GM19043 (cell line): ENCODE data around the gene GTF3C5.
"Not testable (repeated sequence)": the region's sequence is repeated elsewhere in the genome, so short reads cannot be mapped to it uniquely, and the experiment has no call there.

Experiments used
- ATAC-seq: cut with Tn5 transposase; IDR thresholded peaks from one replicate; pipeline ENCODE4 v1.9.1; 2021; ENCODE audit warnings: low read depth; ENCODE audit not compliant: unreplicated experiment

Gene GTF3C5

DNA sequence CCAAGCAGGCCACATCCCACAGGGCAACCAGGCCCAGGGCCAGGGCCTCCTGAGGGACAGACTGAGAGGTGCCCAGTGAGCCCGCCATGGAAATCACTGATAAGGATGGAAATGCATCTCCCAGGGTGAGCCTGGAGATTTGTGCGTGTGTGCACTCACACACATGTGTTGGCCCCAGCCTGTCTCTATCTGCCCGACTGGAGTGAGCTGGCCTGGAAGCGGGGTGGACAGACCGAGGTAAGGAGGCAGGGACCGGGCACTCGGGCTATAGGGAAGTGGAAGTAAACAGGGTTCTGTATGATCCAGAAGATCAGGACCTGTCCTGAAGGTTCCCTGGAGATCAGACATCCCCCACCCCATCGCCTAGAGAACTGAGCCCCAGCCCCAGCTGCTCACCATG is 34.9 kb upstream of the GTF3C5 start:
- ATAC-seq: no peak

DNA sequence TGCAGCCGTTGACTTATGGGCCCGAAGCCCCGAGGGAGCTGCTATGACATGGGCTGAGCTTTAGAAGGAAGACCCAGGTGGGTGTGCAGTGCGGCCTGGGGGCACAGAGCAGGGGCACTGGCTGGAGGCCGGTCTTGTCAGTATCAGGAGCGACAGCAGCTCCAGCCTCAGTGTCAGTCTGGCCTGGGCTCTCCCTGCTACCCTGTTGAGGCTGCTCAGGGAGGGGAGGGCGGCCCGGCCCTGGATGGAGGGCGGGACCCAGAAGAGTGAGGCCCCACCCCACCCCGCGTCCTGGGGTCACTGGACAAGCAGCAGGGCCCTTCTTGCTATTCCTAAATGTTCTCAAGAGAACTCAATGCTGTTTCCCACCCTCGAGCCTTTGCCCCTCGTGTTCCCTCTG is 34.3 kb upstream of the GTF3C5 start:
- no peak for ATAC-seq

DNA sequence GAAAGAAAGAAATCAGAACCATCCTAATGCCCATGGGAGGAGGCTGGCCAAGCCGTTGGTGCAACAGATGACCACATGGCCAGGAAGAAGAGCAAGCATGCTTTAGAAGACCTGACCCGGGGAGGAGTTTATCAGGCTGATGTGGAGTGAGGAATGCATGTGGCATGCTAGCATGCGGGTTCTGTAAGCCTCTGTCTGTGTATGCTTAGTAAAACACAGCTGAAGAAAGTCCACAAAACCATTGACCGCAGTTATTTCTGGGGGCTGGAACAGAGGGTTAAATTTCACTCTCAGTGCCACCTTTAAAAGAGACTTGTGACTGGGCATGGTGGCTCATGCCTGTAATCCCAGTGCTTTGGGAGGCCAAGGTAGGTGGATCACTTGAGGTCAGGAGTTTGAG is 33.2 kb upstream of the GTF3C5 start:
- no peak for ATAC-seq

DNA sequence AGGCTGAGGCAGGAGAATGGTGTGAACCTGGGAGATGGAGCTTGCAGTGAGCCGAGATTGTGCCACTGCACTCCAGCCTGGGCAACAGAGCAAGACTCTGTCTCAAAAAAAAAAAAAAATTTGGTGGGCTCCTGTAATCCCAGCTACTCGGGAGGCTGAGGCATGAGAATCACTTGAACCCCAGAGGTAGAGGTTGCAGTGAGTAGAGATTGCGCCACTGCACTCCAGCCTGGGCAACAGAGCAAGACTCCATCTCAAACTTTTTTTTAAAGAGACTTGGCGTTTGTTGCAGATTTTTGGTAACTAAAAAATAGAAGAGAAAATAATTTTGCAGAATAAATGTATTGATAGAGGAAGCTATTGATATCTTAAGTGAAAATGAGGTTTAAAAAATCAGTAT is 32.6 kb upstream of the GTF3C5 start:
- not testable (repeated sequence) for ATAC-seq

DNA sequence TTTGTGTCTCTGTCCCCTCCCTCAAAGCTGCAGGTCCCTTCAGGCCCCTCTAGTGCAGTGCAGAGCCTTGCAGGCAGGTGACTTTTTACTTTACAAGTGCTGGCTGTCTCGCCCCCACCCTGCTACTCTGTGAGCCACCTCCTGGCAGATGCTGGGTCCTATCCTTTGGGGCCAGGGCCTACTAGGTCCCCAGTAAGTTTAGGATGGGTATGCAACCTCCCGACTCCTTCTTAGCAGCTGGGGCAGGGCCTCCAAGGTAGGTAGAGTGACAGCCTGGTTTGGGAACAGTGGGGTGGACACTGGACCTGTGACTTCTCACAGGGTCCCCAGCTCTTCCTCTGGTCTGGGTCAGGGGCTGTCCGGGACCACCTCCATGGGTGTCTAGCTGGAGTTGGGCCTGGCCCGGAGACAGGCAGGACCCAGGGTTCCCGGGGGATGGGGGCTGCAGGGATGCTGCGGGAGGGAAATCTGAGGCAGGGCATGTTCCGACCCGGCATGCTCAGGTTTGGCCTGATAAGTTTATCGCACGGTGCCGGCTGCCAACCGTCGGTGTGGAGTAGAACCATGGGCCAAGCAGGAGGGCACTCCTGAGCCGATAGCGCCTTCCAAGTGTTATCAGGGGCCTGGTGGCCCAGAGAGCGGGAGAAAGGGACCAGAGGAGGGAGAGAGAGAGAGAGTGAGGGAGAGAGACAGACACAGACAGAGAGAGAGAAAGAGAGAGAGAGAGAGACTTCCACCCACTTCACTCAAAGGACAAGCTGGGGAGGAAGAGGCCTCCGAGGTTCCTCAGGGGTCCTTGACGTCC is 31.8 kb upstream of the GTF3C5 start:
- ATAC-seq: no peak

- ATAC-seq: no peak
Observed at GRCh38 chr9:133002147-133003070, 28.4 kb upstream of the GTF3C5 start.

DNA sequence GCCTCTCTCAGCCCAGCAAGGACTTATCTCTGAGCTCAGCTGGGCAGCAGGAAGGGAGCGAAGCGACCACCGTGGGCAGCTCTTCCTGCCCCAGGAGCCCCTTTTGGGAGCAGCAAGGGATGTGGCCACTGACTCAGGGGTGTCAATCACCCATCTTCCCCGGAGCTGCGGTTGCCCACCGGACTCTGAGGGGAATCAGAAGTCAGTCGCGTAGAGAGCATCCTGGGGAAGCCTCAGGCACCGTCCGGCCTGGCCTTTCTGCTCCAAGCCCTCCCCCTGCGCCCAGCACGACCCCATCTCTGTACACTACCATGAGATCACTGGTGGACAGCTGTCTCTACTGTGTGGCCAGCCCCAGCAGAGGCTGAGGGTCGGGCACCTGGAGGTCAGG is 27.7 kb upstream of the GTF3C5 start:
- no peak for ATAC-seq

GRCh38 chr9:133003671-133004090 is 27.1 kb upstream of the GTF3C5 start:
- ATAC-seq: no peak

DNA sequence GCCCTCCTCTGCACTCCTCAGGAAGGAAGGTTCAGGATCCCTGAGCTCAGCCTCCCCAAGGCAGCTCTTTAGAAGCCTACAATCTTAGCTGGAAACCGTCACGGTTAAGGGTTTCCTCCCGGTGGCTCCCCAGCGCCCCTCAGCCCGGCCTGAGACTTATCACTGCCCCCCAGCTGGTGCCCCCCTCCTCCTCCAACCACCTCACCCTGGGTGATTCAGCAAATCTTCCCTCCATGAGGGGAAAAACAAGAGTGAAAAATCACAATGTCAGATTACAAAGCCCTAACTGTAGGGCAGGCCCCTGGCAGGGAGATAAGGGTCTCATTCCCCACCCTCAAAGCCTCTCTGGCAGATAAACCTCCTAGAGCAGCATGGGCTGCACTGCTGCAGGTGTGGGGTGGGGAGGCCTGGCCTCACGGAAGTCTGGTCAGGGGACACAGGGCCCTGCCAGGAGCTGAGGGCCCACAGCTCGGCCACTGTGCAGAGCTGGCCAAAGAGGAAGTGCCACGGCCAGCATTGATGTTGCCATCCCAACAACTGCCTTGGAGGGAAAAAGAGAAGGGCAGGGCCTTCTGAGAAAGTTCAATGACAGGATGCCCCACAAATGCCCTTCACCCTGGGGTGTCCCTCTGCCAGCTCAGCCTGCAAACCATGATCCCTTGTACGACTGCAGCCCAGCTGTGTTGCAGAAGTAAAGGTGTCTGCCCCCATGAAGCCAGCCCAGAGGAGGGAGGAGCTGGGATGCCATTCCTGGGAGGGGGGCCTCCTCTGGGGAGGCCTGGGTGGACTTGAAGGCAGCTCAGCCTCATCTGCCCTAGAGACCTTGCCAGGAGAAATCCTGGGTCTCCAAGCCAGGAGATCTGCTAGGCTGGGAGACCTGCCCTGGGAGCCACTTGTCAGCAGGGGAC is 26.5 kb upstream of the GTF3C5 start:
- ATAC-seq: no peak

DNA sequence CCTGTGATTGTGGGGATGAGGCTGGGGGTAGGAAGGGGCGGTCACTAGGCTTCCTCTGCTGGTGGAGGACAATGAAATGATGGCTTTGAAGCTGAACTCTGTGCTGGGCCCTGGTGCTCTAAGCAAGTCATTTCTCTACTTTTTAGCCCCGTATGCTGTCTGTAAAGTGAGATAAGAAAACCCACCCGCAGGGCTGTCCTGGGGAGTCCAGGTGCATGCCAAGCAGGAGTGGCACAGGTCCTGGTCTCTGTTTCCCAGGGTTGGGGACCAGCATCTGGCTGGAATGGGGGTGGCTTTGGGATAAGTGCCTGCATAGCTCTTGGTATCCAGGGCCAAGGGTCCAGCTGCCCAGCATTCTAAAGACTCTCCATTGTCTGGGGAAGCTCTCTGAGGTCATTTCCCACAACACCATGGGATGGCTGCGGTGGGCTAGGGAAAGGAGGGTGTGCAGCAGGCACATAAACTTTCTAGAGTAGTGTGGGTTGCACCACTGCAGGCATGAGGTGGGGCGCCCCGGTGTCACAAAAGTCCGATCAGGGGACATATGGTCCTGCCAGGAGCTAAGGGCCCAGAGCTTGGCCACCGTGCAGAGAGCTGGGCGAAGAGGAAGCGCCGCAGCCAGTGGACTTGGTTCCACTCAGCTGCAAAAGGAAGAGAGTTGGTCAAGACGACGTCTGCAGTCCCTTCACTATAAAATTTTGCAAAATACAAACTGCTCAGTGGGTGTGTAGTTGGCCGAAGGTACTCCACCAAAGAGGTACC is 25.6 kb upstream of the GTF3C5 start:
- ATAC-seq: no peak

DNA sequence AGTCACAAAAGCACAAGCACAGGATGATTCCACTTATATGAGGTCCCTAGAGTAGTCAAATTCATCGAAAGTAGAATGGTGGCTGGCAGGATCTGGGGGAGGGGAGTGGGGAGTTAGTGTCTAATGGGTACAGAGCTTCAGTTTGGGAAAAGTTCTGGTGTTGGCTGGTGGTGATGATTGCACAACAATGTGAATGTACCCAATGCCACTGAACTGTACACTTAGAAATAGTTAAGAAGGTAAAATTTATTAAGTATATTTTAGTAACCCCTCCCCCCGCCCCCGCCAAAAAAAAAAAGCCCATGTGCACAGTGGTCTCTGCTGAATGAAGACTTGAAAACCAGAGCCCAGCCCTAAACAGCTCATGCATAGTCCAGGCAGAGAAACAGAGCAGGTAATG is 24.8 kb upstream of the GTF3C5 start:
- no peak for ATAC-seq

GRCh38 chr9:133006731-133007352 is 24.0 kb upstream of the GTF3C5 start:
- ATAC-seq: no peak

DNA sequence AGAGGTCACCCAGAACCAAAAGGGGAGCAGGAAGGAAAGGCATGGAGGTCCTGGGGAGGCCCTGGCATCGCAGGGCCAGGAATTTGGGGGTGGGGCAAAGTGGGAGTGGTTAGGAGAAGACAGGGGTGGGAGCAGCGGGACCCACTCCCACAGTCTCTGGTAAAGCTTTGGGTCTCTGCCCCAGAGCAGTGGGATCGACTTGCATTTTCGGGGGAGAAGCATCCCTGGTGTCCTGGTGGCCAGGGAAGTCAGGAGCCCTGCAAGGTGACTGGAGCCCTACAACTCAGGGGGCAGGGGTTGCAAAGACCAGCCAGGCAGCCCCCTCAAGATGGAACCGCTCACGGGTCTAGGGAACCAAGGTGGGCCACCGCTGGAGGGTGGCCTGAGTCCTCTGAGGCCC is 22.4 kb upstream of the GTF3C5 start:
- ATAC-seq: no peak

DNA sequence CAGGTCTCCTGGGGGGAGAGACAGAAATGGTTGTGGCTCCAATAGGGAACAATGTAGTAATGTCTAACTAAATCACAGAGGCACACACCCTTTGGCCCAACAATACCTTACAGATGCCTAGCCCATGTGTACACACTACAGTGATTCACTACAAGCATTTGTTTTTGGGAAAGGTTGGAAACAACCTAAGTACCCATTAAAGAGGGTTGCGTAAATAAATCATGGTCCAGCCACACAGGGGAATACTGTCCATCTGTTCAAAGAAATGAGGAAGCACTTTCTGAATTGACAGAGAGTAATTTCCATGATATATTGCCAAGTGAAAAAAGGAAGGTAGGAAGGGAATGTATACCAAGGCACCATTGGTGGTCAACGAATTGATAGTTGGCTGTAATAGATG is 22.0 kb upstream of the GTF3C5 start:
- no peak for ATAC-seq

- ATAC-seq: no peak
Observed at GRCh38 chr9:133009906-133010582, 20.8 kb upstream of the GTF3C5 start.

DNA sequence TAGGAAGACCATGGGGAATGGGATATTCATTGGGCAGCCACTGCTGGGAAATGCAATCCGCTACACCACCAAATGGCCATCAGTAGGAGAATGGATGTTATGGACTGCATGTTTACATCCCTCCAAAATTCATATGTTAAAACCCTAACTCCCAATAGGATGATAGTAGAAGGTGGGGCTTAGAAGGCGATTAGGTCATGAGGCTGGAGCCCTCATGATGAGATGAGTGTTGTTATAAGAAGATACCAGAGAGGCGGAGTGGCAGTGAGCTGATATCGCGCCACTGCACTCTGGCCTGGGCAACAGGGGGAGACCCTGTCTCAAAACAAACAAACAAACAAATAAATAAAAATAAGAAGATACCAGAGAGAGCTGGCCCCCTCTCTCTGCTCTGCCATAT is 16.1 kb upstream of the GTF3C5 start:
- no peak for ATAC-seq

- ATAC-seq: no peak
Observed at GRCh38 chr9:133023117-133023890, 7.5 kb upstream of the GTF3C5 start.

GRCh38 chr9:133026426-133026825 is 4.4 kb upstream of the GTF3C5 start:
- no peak for ATAC-seq
